Large intestine (tissue), 3 donors: ENCODE results near the gene PRPF18. TPM values are rescaled to one million over a fixed set of nuclear protein-coding genes. Genes with fewer than 3 reads are reported as not detected.

Source experiments
- DNase-seq, 2 donors: peaks; one replicate each; pipeline versions ENCODE4 v3.0.0 to v3.0.0-alpha.2; 2013
- H3K27ac ChIP-seq: one replicate; pipeline ENCODE4 v1.5.1; 2013; ENCODE audit warnings: low read length
- H3K27me3 ChIP-seq: 2 replicates; pipeline ENCODE4 v1.6.1; 2013; ENCODE audit warnings: low read length; ENCODE audit not compliant: control insufficient read depth, insufficient read depth
- H3K36me3 ChIP-seq: 2 replicates; pipeline ENCODE4 v1.6.1; 2013; ENCODE audit warnings: low read length; ENCODE audit not compliant: control insufficient read depth, insufficient read depth
- H3K4me1 ChIP-seq: one replicate; pipeline ENCODE4 v1.6.1; 2013; ENCODE audit warnings: low read length; ENCODE audit not compliant: control insufficient read depth, insufficient read depth
- H3K4me3 ChIP-seq: one replicate; pipeline ENCODE4 v1.5.1; 2013; ENCODE audit warnings: low read length
- H3K9me3 ChIP-seq: one replicate; pipeline ENCODE4 v1.6.1; 2013; ENCODE audit warnings: mild to moderate bottlenecking, low read depth, low read length, moderate library complexity; ENCODE audit not compliant: control insufficient read depth
- WGBS: methylation state at CpG from one replicate; pipeline ENCODE4 v1.1.5; 2013; ENCODE audit warnings: low lambda C conversion rate; ENCODE audit not compliant: insufficient coverage; 5-methylcytosine and 5-hydroxymethylcytosine counted together
- polyA plus RNA-seq: library from polyadenylated mRNA; unstranded; fragments of 120-200 nt; gene quantifications from one replicate; pipeline ENCODE4 v1.2.1, GENCODE V29; 2013

Gene PRPF18
- polyA plus RNA-seq, 1 donor: 21.0 TPM

- Histone ChIP-seq H3K27ac (no peak overlapping the region), H3K4me1 (no peaks in the 10 kb centered on the region), H3K9me3 (no peaks in the 10 kb centered on the region), H3K4me3 (no peak overlapping the region), H3K27me3 (no peaks in the 10 kb centered on the region), H3K36me3 (peaks cover 15% of the 10 kb centered on the region)
- 79% methylated on average over 2 of the region's 2 CpGs for WGBS
- DNase-seq: no peak
Observed at GRCh38 chr10:13594641-13595040, 7.9 kb downstream of the PRPF18 start.

DNA sequence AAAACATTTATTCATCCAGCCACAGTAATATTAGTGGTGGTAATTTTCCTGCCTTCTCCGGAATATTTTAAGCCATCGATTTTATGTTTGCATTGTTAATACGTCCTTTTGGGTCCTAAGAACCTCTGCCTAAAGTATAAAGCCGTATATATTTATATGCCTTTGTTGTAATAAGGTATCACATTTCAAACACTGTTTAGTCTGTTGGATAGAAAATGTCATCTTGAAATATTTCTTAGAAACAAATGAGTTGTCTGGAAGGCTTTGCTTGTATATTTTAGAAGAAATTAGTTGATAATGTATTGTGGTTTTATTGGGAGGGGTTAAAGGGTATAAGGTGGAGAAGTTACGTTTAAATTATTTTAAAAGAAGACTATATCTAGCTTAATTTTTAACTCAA, 11.1 kb downstream of the PRPF18 start:
- Histone ChIP-seq H3K4me1 (no peaks in the 10 kb centered on the region), H3K36me3 (peaks cover 20% of the 10 kb centered on the region), H3K27me3 (no peaks in the 10 kb centered on the region), H3K9me3 (no peaks in the 10 kb centered on the region), H3K27ac (no peak overlapping the region), H3K4me3 (no peak overlapping the region)
- 74% methylated on average over 4 of the region's 5 CpGs for WGBS
- DNase-seq: no peak

DNA sequence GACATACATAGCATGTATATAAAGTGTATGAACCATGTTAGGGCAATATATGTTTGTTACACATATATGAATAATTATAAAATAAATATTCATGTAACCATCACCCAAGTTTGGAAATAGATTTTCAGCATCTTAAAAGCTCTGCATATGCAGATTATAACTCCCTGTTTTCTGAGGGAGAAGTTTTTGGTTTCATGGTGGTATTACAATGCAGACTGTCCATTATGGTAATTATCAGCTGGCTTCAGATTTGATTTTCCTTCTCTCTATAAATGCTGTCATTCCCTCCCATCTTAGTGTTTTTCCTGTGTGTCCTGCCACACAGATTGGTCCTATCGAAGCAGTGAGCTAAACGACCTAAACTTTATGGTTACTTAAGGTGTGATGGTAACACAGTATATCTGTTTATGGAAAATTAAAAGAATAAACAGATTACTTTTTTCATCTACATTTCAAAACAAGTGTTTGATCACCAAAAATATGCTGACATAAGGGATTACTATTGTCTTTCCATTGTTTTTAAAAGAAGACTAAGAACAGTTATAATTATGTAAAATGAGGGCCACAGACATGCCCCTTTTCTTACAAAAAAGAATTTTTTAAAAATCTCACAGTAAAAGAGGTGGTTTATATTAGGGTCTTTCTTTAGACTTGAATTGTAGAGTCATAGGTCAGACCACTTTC, 17.7 kb downstream of the PRPF18 start:
- H3K27ac ChIP-seq: no peak overlapping the region
- no peak overlapping the region for H3K4me3 ChIP-seq
- no CpG with 5 or more reads among the region's 2 CpGs for WGBS
- H3K27me3 ChIP-seq: no peaks in the 10 kb centered on the region
- H3K9me3 ChIP-seq: no peaks in the 10 kb centered on the region
- H3K36me3 ChIP-seq: peaks cover 44% of the 10 kb centered on the region
- no peak for DNase-seq
- H3K4me1 ChIP-seq: no peaks in the 10 kb centered on the region

GRCh38 chr10:13608246-13608853, 21.6 kb downstream of the PRPF18 start:
- H3K27ac ChIP-seq: no peak overlapping the region
- no peaks in the 10 kb centered on the region for H3K27me3 ChIP-seq
- peaks cover 50% of the 10 kb centered on the region for H3K36me3 ChIP-seq
- WGBS: 93% methylated on average over 2 of the region's 8 CpGs
- H3K4me1 ChIP-seq: no peaks in the 10 kb centered on the region
- no peak for DNase-seq
- no peak overlapping the region for H3K4me3 ChIP-seq
- no peaks in the 10 kb centered on the region for H3K9me3 ChIP-seq

GRCh38 chr10:13612654-13613373, 26.0 kb downstream of the PRPF18 start:
- H3K36me3 ChIP-seq: peaks cover 63% of the 10 kb centered on the region

GRCh38 chr10:13613519-13613918, 26.8 kb downstream of the PRPF18 start:
- Histone ChIP-seq H3K27ac (no peak overlapping the region), H3K9me3 (no peaks in the 10 kb centered on the region), H3K36me3 (peaks cover 65% of the 10 kb centered on the region), H3K27me3 (no peaks in the 10 kb centered on the region), H3K4me1 (no peaks in the 10 kb centered on the region), H3K4me3 (no peak overlapping the region)
- 37% methylated on average over 4 of the region's 5 CpGs for WGBS
- DNase-seq: no peak

More at GRCh38 chr10:13612654-13613373, 26.0 kb downstream of the PRPF18 start:
- Histone ChIP-seq H3K4me1 (no peaks in the 10 kb centered on the region), H3K27ac (no peak overlapping the region), H3K9me3 (no peaks in the 10 kb centered on the region), H3K4me3 (no peak overlapping the region), H3K27me3 (no peaks in the 10 kb centered on the region)
- WGBS: 100% methylated on average over 2 of the region's 3 CpGs
- no peak for DNase-seq

GRCh38 chr10:13614530-13615332, 28.0 kb downstream of the PRPF18 start:
- Histone ChIP-seq H3K4me1 (no peaks in the 10 kb centered on the region), H3K4me3 (no peak overlapping the region), H3K27me3 (no peaks in the 10 kb centered on the region), H3K9me3 (no peaks in the 10 kb centered on the region), H3K27ac (no peak overlapping the region), H3K36me3 (peaks cover 66% of the 10 kb centered on the region)
- no peak for DNase-seq
- no CpG with 5 or more reads among the region's 8 CpGs for WGBS

DNA sequence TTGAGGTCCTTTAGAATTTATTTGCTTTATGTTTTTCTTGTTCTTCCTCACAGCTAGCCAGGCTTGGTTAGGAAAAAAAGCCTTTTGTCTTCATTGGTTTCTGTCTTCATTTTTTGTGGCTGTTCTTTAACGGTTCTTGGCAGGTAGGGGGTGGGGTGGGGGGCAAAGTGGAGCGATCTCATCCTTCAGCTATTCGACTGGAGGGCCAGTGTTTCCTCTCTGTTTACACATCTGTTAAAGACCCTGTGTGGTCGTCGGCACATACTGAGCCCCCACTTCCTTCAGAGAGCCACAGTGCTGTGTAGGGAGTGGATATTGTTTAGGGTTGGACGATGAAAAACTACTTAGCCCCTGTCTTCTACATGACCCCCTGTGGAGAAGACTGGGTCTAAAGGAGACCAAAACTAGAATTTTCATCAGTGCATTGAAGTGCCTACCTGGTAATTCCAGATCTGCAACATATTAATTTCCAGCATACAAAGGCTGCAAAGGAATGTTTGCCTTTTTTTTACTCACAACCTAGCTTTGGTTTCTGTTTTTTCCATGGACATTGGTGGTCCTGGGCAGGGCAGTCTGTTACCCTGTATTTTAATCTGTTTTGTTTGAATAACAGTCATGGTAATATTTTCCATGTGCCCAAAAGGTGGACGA, 29.0 kb downstream of the PRPF18 start:
- Histone ChIP-seq H3K27me3 (no peaks in the 10 kb centered on the region), H3K36me3 (peaks cover 60% of the 10 kb centered on the region), H3K4me3 (no peak overlapping the region), H3K4me1 (no peaks in the 10 kb centered on the region), H3K27ac (no peak overlapping the region), H3K9me3 (no peaks in the 10 kb centered on the region)
- no peak for DNase-seq
- WGBS: no CpG with 5 or more reads among the region's 7 CpGs

DNA sequence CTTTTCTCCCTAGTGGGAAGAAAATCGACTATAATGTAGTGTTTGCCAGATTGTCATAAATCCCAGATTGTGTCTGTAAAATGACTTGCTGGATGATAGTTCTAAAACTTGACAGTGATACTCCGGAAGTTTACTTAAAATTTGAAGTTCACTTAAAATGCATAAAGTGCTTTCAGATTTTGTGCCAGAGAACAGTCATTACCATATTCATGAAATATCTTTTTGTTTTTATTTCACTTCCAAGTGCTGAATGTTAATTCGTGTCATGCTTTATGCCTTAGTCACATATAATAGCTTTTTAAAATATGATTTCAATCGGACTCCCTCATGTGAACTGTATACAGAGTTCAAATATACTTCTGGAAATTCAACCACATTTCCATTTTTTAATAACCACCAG, 30.4 kb downstream of the PRPF18 start:
- DNase-seq: no peak

DNA sequence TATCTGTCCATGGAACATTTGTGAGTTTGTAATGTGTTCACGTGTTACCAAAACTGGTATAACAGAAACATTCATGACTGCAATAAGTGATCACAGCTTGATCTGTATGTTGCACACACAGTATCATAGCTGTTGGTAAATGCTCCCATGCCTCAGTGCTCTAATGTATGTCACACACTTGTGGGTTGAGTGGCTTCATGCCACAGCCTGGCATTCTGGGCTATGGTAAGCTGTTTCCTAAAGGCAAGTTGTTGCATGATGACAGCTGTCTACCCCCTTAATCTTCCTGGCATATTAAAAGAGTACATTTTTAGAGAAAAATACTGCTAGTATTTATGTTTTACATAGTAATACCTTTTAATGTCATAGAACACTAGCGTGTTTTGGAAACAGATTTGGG, 35.2 kb downstream of the PRPF18 start:
- peaks cover 40% of the 10 kb centered on the region for H3K36me3 ChIP-seq
- no peaks in the 10 kb centered on the region for H3K4me1 ChIP-seq
- H3K9me3 ChIP-seq: no peaks in the 10 kb centered on the region
- WGBS: no CpG with 5 or more reads among the region's 2 CpGs
- H3K27me3 ChIP-seq: no peaks in the 10 kb centered on the region
- DNase-seq: no peak
- no peak overlapping the region for H3K27ac ChIP-seq
- no peak overlapping the region for H3K4me3 ChIP-seq

More for the DNA sequence above, 30.4 kb downstream of the PRPF18 start:
- no peak overlapping the region for H3K27ac ChIP-seq
- no peaks in the 10 kb centered on the region for H3K4me1 ChIP-seq
- H3K36me3 ChIP-seq: peaks cover 65% of the 10 kb centered on the region
- H3K4me3 ChIP-seq: no peak overlapping the region
- 81% methylated on average over 2 of the region's 4 CpGs for WGBS
- no peaks in the 10 kb centered on the region for H3K27me3 ChIP-seq
- no peaks in the 10 kb centered on the region for H3K9me3 ChIP-seq
